ENCODE data around the gene COL6A3.
"Not testable (repeated sequence)": the region's sequence is repeated elsewhere in the genome, so short reads cannot be mapped to it uniquely, and the experiment has no call there.

Gene COL6A3

GRCh38 chr2:237412988-237413776 lies 782 bp downstream of the COL6A3 start:
- DNase-seq: no peak

- no peak for DNase-seq
Observed at GRCh38 chr2:237412646-237412987, 1.3 kb downstream of the COL6A3 start.

DNA sequence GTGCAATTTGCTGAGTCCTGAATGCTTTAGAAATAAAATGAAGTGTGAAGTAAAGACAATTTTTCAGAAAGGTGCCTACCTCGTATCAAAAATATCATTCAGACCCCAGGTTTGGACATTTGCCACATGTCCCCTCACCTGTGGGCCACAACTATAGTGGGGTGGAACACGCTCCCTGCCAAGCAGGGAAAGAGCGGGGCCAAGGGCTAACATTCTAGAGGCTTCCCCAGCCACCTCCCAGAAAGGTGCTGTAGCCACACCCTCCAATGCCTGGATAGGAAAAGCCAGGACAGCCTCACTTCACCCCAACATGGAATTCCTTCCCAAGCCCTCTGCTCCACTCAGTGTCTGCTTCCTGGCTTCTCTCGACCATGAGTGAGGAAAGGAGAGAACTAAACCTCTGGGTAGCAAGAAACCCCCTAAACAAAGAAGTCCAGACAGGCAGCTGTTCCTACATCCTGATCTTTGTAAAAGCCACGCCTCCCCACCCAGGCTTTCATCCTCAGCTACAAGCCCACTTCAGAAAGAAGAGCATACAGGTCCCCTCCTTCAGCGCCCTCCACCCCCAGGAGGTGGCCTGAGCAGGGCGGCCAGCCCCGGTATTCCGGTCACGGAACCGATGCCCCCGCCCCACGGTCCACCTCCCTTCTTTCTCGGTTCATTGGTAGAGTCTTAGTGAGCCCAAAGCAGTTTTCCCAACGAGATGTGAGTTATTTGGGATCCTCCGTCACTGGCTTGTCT lies 2.1 kb downstream of the COL6A3 start:
- no peak for DNase-seq

GRCh38 chr2:237411092-237411601 lies 2.8 kb downstream of the COL6A3 start:
- no peak for DNase-seq

GRCh38 chr2:237409263-237409662 lies 4.7 kb downstream of the COL6A3 start:
- not testable (repeated sequence) for DNase-seq

GRCh38 chr2:237408335-237409000 lies 5.5 kb downstream of the COL6A3 start:
- DNase-seq: no peak

DNA sequence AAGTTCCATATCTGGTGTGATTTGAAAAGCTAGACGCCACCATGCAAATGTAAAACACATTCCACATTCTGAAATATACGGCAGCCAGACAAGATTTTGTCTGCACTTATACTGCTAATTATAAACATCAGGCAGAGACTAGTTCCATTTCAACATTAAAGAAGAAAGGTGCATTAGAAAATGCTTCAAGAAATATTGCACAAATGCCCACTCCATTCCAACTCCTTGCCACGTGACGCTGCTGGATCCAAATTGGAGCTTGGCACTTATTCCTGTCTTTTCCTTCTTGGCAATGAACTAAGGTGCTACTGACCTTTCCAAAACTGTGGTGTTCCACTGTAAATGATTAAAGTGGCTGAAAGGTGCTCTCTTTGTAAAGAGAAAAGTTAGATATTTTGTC lies 6.3 kb downstream of the COL6A3 start:
- no peak for DNase-seq

- DNase-seq: no peak
Observed at GRCh38 chr2:237406371-237406895, 7.5 kb downstream of the COL6A3 start.

- no peak for DNase-seq
Observed at GRCh38 chr2:237405605-237406004, 8.4 kb downstream of the COL6A3 start.

DNA sequence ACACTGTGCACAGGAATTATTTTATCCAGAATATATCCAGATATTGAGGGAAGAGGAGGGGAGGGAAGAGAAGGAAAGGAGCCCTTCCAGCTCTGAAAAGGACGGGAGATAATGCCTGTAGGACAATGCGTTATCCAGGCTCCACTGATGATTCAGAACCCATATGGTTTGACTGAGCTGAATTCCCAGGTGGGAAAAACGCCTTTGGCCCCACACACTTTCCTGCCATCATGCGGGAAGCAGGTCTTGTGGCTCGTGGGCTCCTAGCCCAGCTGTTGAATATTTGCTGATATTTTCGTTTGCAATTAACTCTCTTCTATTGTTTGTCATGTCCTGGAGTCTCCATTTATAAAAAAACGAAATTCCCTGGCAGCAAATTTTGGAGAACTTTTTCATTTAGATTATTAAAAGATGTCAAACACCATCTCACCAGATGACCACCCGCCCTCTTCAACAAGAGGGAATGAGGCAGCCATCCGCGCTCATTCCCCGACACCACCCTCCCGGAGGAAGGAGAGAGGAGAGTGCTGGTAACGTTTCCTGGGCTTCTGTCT lies 8.9 kb downstream of the COL6A3 start:
- DNase-seq: no peak

GRCh38 chr2:237404413-237404812 lies 9.6 kb downstream of the COL6A3 start:
- no peak for DNase-seq

DNA sequence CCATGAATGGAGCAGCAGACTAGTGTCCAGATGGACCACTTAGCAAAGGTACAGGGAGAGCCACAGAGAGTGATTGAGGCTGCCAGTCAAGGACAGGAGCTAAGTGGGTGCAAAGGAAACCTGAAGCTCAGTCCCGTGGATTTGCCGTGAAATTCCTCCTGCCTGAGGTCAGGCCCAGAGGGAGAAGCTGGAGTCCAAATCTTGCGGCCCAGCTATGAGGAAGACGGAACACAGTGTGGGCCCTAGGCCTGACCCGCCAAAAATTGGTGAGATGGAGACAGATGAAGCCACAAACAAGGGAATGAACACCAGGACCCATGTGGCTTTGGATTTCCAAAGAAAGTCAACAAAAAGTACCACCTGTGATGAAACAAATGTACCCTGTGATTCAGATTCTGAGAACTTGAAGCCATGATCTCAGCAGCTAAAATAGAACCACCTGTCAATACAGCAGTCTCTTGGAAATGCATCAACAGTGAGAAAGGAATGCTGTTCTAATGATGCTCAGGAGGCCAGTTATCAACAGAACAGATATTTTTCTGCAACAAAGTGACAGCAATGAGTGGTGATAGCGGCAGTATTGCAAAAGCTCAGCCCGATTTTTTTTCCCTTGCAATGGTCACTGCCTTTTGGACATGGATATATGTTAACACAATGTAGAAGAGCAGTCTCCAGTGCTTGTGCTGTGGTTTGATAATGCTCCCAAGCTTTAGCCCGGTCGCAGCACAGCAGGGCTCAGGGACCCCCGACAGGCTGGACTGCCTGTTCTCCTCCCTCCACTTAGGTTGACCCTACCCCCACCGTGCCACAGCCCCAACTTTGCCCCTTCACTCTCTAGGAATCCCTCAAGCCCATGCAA lies 10.7 kb downstream of the COL6A3 start:
- DNase-seq: no peak

- no peak for DNase-seq
Observed at GRCh38 chr2:237400199-237400598, 13.8 kb downstream of the COL6A3 start.

DNA sequence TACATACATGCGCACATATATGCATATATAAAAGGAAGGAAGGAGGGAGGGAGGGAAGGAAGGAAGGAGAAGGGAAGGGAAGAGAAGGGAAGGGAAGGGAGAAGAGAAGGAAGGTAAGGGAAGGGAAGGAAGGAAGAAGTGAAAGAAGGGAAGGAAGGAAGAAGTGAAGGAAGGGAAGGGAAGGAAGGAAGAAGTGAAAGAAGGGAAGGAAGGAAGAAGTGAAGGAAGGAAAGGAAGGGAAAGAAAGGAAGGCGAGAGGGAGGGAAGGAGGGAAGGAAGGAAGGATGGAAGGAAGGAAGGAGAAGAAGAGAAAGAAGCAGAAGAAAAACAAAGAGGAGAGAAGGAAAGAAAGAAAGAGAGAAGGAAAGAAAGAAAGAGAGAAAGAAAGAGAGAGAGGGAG lies 16.9 kb downstream of the COL6A3 start:
- no peak for DNase-seq

GRCh38 chr2:237393523-237393922 lies 20.4 kb downstream of the COL6A3 start:
- DNase-seq: no peak

DNA sequence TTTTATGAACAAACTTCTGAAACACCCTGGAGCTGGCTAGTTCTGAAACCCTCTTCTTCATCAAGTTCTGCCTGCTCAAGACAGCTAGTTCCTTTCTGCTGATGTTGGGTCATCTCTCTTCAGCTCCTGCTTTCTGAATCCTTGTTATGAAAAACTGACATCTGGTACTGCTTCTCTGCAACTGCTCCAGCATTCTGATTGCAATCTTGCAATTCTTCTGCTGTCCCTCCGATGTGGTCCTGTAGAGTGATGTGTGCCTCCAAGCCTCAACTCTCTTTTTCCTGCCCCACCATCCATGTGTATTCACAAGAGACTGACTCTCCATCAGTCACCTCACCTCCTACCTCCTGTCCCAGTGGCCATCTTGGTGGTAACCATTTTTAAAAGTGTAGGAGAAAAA lies 21.8 kb downstream of the COL6A3 start:
- DNase-seq: no peak

DNA sequence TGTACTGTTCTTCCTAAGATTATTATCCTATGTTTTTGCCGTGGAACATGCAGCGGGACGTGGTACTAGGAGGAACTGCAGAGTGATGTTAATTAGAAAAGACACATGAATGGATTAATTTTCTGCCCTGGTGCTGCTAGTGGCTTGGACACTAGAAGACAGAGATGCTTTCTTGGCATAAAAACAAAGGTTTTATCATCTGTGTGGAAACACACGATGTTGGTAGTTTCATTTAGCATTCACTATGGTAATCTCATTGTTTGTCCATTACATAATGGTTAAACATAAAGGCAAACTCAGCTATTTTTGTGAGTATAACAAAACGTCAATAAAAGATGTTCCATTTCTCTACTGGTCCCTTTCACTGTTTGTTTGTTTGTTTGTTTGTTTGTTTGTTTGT lies 22.8 kb downstream of the COL6A3 start:
- no peak for DNase-seq

GRCh38 chr2:237390235-237390634 lies 23.7 kb downstream of the COL6A3 start:
- DNase-seq: peak in 3 of 56 donors; percentile 1 to 10 (median 8)

- DNase-seq: no peak
Observed at GRCh38 chr2:237389831-237390230, 24.1 kb downstream of the COL6A3 start.

DNA sequence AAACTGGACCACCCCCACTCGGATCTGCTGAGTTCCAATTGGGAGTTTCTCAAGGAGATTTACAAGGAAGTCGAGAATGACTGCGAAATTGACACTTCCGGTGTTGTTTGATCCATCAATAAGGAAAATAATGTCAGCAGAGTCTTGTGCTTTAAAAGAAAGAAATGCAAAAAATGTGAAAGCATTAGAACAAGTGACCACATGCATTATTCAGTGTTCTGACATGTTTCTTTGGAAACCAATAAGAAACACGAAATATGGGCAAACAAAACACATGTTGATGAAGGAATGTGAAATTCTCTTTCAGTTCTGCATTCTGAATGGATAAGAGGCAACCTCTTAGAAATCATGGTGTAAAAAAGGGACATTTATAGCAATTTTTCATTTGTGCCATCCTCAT lies 25.9 kb downstream of the COL6A3 start:
- DNase-seq: no peak

GRCh38 chr2:237384672-237385020 lies 29.3 kb downstream of the COL6A3 start:
- DNase-seq: no peak

All from nucleus accumbens (tissue), 56 donors.